GM12873 (cell line): ENCODE data around the gene NNT.

Source experiments
- TF ChIP-seq, protein P1 (sequence below): IDR thresholded peaks from 2 replicates; pipeline ENCODE4 v1.5.1; 2012; ENCODE audit warnings: low read depth, mild to moderate bottlenecking, moderate library complexity, low read length, control low read depth; ENCODE audit not compliant: insufficient read depth; ENCODE audit errors: missing control alignments

NNT gene

DNA sequence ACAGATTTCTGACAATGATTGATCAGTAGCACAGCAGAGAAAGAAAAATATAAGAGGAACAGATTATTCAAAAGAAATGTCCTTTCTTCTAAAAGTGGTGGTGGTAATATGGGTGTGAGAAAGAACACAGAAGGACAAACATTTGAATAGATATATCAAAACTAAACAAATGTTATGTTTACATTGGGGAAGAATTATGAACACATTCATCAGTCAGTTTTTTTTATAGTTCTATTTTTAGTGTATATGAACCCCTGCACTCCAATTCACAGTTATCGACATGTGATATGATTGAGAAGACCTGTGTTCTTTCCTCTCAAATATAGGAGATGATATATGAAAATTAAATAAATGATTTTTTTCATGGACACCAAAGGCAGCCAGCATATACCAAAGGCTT lies 128.6 kb downstream of the NNT start:
- TF ChIP-seq, protein P1, sequence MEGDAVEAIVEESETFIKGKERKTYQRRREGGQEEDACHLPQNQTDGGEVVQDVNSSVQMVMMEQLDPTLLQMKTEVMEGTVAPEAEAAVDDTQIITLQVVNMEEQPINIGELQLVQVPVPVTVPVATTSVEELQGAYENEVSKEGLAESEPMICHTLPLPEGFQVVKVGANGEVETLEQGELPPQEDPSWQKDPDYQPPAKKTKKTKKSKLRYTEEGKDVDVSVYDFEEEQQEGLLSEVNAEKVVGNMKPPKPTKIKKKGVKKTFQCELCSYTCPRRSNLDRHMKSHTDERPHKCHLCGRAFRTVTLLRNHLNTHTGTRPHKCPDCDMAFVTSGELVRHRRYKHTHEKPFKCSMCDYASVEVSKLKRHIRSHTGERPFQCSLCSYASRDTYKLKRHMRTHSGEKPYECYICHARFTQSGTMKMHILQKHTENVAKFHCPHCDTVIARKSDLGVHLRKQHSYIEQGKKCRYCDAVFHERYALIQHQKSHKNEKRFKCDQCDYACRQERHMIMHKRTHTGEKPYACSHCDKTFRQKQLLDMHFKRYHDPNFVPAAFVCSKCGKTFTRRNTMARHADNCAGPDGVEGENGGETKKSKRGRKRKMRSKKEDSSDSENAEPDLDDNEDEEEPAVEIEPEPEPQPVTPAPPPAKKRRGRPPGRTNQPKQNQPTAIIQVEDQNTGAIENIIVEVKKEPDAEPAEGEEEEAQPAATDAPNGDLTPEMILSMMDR = no peak

- TF ChIP-seq, protein P1 = no peak
These were observed 147.8 kb downstream of the NNT start for GRCh38 chr5:43750809-43751208.

GRCh38 chr5:43753069-43753468 lies 150.1 kb downstream of the NNT start:
- TF ChIP-seq, protein P1 = peak; percentile 42
